Keratinocyte (primary cell): Measurements from ENCODE around the gene CCDC24.

ENCODE experiments used
- EZH2 ChIP-seq: IDR thresholded peaks from one replicate; pipeline ENCODE4 v1.6.1; 2012; ENCODE audit warnings: inconsistent platforms, mild to moderate bottlenecking, low read length, moderate library complexity
- TF ChIP-seq, protein P1 (sequence below), 3 experiments: IDR thresholded peaks in 1 of 3; conservative IDR thresholded peaks in 1 of 3; optimal IDR thresholded peaks in 1 of 3; 2 replicates in 2 of 3; 3 replicates in 1 of 3; pipeline versions ENCODE3 to v1.5.1; 2011; ENCODE audit warnings: low read length in 3 of 3, mild to moderate bottlenecking in 3 of 3, moderate library complexity in 2 of 3, control low read depth in 1 of 3, inconsistent platforms in 1 of 3; ENCODE audit not compliant: insufficient read depth in 2 of 3; ENCODE audit errors: extremely low read depth in 1 of 3

DNA sequence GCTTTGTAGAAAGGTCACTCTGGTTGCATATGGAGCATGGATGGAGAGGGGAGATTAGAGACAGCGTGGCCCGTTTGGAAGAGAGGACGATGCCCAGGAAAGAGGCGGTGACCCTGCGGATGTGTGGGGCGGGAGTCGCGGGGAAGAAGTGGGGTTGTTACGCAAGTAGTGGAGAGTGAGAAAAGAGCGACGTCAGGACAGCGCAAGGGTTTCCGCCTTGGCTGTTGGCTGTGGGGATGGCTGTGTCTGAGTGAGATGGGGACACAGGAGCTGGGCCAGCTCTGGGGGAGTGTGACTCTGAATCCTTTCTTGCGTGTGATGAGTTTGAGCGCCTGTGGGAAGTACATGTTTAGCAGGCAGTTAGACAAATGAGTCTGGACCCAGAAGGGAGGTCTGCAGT, 8.6 kb upstream of the CCDC24 start:
- TF ChIP-seq, protein P1, sequence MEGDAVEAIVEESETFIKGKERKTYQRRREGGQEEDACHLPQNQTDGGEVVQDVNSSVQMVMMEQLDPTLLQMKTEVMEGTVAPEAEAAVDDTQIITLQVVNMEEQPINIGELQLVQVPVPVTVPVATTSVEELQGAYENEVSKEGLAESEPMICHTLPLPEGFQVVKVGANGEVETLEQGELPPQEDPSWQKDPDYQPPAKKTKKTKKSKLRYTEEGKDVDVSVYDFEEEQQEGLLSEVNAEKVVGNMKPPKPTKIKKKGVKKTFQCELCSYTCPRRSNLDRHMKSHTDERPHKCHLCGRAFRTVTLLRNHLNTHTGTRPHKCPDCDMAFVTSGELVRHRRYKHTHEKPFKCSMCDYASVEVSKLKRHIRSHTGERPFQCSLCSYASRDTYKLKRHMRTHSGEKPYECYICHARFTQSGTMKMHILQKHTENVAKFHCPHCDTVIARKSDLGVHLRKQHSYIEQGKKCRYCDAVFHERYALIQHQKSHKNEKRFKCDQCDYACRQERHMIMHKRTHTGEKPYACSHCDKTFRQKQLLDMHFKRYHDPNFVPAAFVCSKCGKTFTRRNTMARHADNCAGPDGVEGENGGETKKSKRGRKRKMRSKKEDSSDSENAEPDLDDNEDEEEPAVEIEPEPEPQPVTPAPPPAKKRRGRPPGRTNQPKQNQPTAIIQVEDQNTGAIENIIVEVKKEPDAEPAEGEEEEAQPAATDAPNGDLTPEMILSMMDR (optimal IDR thresholded peaks at IDR 0.05 in 1 of 3, IDR thresholded peaks at IDR 0.05 in 1 of 3, conservative IDR thresholded peaks at IDR 0.05 in 1 of 3; ENCODE audit: extremely low read depth in 1 of 3, insufficient read depth in 2 of 3, low read length in 3 of 3) = no peak
- no peak for TF ChIP-seq EZH2
